GM23338 (cell line): Measurements from ENCODE around the gene ARF1. TPM values are rescaled to one million over a fixed set of nuclear protein-coding genes. Genes with fewer than 3 reads are reported as not detected.

Source experiments
- ATAC-seq: fragments of 200-7000 bp; cut with Tn5 transposase; 3 replicates; pipeline ENCODE4 v1.9.1; 2020
- DNase-seq: peaks from one replicate; pipeline ENCODE4 v3.0.0-alpha.2; 2015; ENCODE audit warnings: low spot score
- H2AFZ ChIP-seq: fragments of 200-600 bp; sonication (generic); 2 replicates; pipeline ENCODE4 v1.8.0; 2016; ENCODE audit warnings: antibody characterized with exemption, mild to moderate bottlenecking, moderate library complexity
- H3F3A ChIP-seq: fragments of 200-600 bp; sonication (generic); replicated peaks from 2 replicates; pipeline ENCODE4 v1.8.0; 2017; ENCODE audit warnings: antibody characterized with exemption, mixed run types, low read depth
- H3K27ac ChIP-seq: fragments of 200-600 bp; sonication (generic); 2 replicates; pipeline ENCODE4 v1.6.1; 2016; ENCODE audit warnings: low read depth
- H3K27me3 ChIP-seq: fragments of 200-600 bp; sonication (generic); 2 replicates; pipeline ENCODE4 v1.8.0; 2016; ENCODE audit warnings: mild to moderate bottlenecking, mixed run types, moderate library complexity; ENCODE audit not compliant: insufficient read depth
- H3K36me3 ChIP-seq: fragments of 200-600 bp; sonication (generic); 2 replicates; pipeline ENCODE4 v1.8.0; 2016; ENCODE audit warnings: mild to moderate bottlenecking; ENCODE audit not compliant: insufficient read depth
- H3K4me1 ChIP-seq: fragments of 200-600 bp; sonication (generic); 2 replicates; pipeline ENCODE4 v1.8.0; 2016; ENCODE audit warnings: mild to moderate bottlenecking, moderate library complexity; ENCODE audit not compliant: insufficient read depth
- H3K4me2 ChIP-seq: fragments of 200-600 bp; sonication (generic); 2 replicates; pipeline ENCODE4 v1.7.1; 2017; ENCODE audit warnings: mixed run types
- H3K4me3 ChIP-seq: fragments of 200-600 bp; sonication (generic); 2 replicates; pipeline ENCODE4 v1.6.1; 2016; ENCODE audit warnings: mixed run types
- H3K79me2 ChIP-seq: fragments of 200-600 bp; sonication (generic); replicated peaks from 2 replicates; pipeline ENCODE4 v1.8.0; 2017; ENCODE audit warnings: mild to moderate bottlenecking; ENCODE audit not compliant: insufficient read depth
- H3K9me2 ChIP-seq: fragments of 200-600 bp; sonication (generic); 2 replicates; pipeline ENCODE4 v1.8.0; 2017; ENCODE audit not compliant: insufficient read depth
- H4K20me1 ChIP-seq: fragments of 200-600 bp; sonication (generic); replicated peaks from 2 replicates; pipeline ENCODE4 v1.8.0; 2017; ENCODE audit warnings: mild to moderate bottlenecking; ENCODE audit not compliant: insufficient read depth
- H3K27ac Mint-ChIP-seq: 2 replicates; pipeline ENCODE4 v1.8.0; 2020; ENCODE audit warnings: inconsistent platforms, mild to moderate bottlenecking, moderate library complexity, mixed read lengths
- H3K27me3 Mint-ChIP-seq: 3 replicates; pipeline ENCODE4 v1.8.0; 2022; ENCODE audit warnings: low read depth, mild to moderate bottlenecking, moderate library complexity, mixed read lengths, inconsistent platforms; ENCODE audit not compliant: insufficient read depth, poor library complexity
- H3K36me3 Mint-ChIP-seq: 3 replicates; pipeline ENCODE4 v1.8.0; 2021; ENCODE audit warnings: low read depth, mild to moderate bottlenecking, inconsistent platforms, moderate library complexity, mixed read lengths
- H3K4me1 Mint-ChIP-seq: 3 replicates; pipeline ENCODE4 v1.8.0; 2020; ENCODE audit warnings: mild to moderate bottlenecking, inconsistent platforms, mixed read lengths
- H3K4me3 Mint-ChIP-seq: 3 replicates; pipeline ENCODE4 v1.8.0; 2021; ENCODE audit warnings: moderate library complexity, mild to moderate bottlenecking, inconsistent platforms, mixed read lengths
- H3K9me3 Mint-ChIP-seq: 3 replicates; pipeline ENCODE4 v1.8.0; 2020; ENCODE audit warnings: moderate library complexity, mild to moderate bottlenecking, inconsistent platforms, mixed read lengths
- CREB1 ChIP-seq: fragments of 250-450 bp; sonication (Bioruptor Pico); IDR thresholded peaks from 2 replicates; pipeline ENCODE4 v1.5.0; 2020; ENCODE audit warnings: low read depth, mild to moderate bottlenecking, moderate library complexity
- EZH2 ChIP-seq: fragments of 200-600 bp; sonication (generic); IDR thresholded peaks from one replicate; pipeline ENCODE4 v1.8.0; 2017; ENCODE audit warnings: antibody characterized with exemption, mild to moderate bottlenecking, low read depth; ENCODE audit not compliant: unreplicated experiment
- EZH2phosphoT487 ChIP-seq: fragments of 200-600 bp; sonication (generic); IDR thresholded peaks from one replicate; pipeline ENCODE4 v1.8.1; 2018; ENCODE audit warnings: antibody characterized with exemption; ENCODE audit not compliant: unreplicated experiment
- JUNB ChIP-seq: IDR thresholded peaks from one replicate; pipeline ENCODE4 v1.6.1; 2016; ENCODE audit warnings: antibody characterized with exemption; ENCODE audit not compliant: unreplicated experiment
- NANOG ChIP-seq: IDR thresholded peaks from 2 replicates; pipeline ENCODE4 v1.6.1; 2016; ENCODE audit warnings: antibody characterized with exemption, borderline replicate concordance
- POLR2AphosphoS5 ChIP-seq: IDR thresholded peaks from 2 replicates; pipeline ENCODE4 v1.6.1; 2016; ENCODE audit warnings: antibody characterized with exemption, low read depth
- STAT1 ChIP-seq: IDR thresholded peaks from one replicate; pipeline ENCODE4 v1.6.1; 2016; ENCODE audit warnings: antibody characterized with exemption; ENCODE audit not compliant: unreplicated experiment
- ZNF114 ChIP-seq: fragments of 250-450 bp; sonication (Bioruptor Pico); IDR thresholded peaks from 2 replicates; pipeline ENCODE4 v1.5.0; 2020; ENCODE audit warnings: mild to moderate bottlenecking, moderate library complexity
- ZNF331 ChIP-seq: fragments of 250-450 bp; sonication (Bioruptor Pico); IDR thresholded peaks from 2 replicates; pipeline ENCODE4 v1.5.0; 2020; ENCODE audit warnings: low read depth, mild to moderate bottlenecking, moderate library complexity
- long read RNA-seq: library from polyadenylated mRNA; unstranded; transcript quantifications from one replicate; pipeline ENCODE4 v2.0.0, GENCODE V29; 2020; ENCODE audit not compliant: unreplicated experiment
- polyA plus RNA-seq: library from polyadenylated mRNA; unstranded; fragments of >200 nt; fragmentation: Nextera tagmentation; extraction: Ambion mirVana; gene quantifications from 2 replicates; pipeline ENCODE4 v1.2.1, GENCODE V29; 2016
- total RNA-seq: library from RNA; depleted of rRNA; stranded (reverse); fragments of >200 nt; shearing (Covaris generic); gene quantifications from 2 replicates; pipeline ENCODE4 v1.2.3, GENCODE V29; 2014; rRNA removed
- TF ChIP-seq, protein P1 (sequence below): IDR thresholded peaks from one replicate; pipeline ENCODE4 v1.6.1; 2018; ENCODE audit warnings: antibody characterized with exemption; ENCODE audit not compliant: unreplicated experiment
- TF ChIP-seq, protein P2 (sequence below): IDR thresholded peaks from 2 replicates; pipeline ENCODE4 v1.6.1; 2016; ENCODE audit warnings: antibody characterized with exemption

Gene ARF1
- 199 and 210 TPM in 2 replicates for total RNA-seq
- polyA plus RNA-seq = 292 and 306 TPM in 2 replicates
- long read RNA-seq, transcript ARF1-213 (5 exons, 1,972 nt) = minor isoform, 16 of 337 reads
- long read RNA-seq, transcript ARF1-201 (5 exons, 1,888 nt) = major isoform, 299 of 337 reads
- long read RNA-seq, partial matches to known transcripts = 11 of 337 reads
- long read RNA-seq, other reads (novel, unspliced or antisense) = 11 of 337 reads

DNA sequence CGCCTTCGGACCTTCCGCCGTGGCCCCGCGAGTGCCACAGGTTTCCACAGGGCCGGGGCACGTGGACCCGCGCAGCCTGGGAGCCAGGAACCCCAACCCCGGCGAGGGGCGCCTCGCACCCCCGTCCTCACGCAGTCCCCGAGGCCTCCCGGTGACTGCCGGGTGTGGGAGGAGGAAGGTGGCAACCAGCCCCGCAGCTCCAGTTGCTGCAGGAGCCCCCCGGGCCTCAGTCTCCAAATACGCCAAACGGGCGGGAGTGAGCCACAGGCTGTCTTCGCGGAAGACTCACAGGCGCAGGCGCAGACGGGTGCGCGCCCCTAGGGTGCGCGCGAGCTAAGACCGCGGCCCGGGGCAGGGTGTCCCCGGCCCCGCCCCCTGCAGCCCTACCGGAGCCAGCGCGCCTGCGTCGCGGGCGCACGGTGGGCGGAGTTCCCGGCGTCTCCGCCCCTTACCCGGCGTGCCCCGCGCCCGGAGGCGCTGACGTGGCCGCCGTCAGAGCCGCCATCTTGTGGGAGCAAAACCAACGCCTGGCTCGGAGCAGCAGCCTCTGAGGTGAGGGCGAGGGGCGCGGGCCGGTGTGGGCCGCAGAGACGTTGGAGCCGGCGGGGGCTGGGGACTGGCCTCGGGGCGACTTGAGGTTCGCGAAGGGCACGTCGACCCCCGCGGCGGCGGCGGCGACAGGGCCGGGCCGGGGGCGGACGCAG lies at the start of gene ARF1:
Gene ARF1, plus strand, starts transcription at position 495 of the 704 bp plus-strand sequence. CDS start 14,407 bp downstream, outside the sequence.
- Histone ChIP-seq H3K27me3 (peaks cover 45% of the 10 kb centered on the region), H3K79me2 (peaks cover 46% of the 10 kb centered on the region), H3K4me3 (peak within 1 kb of the TSS; percentile 93), H3F3A (no peaks in the 10 kb centered on the region), H3K27ac (no peak within 1 kb of the TSS), H3K9me2 (no peaks in the 10 kb centered on the region), H3K4me2 (peak within 1 kb of the TSS; percentile 99), H3K36me3 (no peaks in the 10 kb centered on the region), H4K20me1 (peaks cover 41% of the 10 kb centered on the region), H2AFZ (0 out of 2 replicates have a peak within 1 kb of the TSS, but pooled peaks have one; percentile 66), H3K4me1 (peaks cover 28% of the 10 kb centered on the region)
- ATAC-seq = peak; percentile 73
- TF ChIP-seq, protein P1, sequence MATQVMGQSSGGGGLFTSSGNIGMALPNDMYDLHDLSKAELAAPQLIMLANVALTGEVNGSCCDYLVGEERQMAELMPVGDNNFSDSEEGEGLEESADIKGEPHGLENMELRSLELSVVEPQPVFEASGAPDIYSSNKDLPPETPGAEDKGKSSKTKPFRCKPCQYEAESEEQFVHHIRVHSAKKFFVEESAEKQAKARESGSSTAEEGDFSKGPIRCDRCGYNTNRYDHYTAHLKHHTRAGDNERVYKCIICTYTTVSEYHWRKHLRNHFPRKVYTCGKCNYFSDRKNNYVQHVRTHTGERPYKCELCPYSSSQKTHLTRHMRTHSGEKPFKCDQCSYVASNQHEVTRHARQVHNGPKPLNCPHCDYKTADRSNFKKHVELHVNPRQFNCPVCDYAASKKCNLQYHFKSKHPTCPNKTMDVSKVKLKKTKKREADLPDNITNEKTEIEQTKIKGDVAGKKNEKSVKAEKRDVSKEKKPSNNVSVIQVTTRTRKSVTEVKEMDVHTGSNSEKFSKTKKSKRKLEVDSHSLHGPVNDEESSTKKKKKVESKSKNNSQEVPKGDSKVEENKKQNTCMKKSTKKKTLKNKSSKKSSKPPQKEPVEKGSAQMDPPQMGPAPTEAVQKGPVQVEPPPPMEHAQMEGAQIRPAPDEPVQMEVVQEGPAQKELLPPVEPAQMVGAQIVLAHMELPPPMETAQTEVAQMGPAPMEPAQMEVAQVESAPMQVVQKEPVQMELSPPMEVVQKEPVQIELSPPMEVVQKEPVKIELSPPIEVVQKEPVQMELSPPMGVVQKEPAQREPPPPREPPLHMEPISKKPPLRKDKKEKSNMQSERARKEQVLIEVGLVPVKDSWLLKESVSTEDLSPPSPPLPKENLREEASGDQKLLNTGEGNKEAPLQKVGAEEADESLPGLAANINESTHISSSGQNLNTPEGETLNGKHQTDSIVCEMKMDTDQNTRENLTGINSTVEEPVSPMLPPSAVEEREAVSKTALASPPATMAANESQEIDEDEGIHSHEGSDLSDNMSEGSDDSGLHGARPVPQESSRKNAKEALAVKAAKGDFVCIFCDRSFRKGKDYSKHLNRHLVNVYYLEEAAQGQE = no peak
- TF ChIP-seq POLR2AphosphoS5 (peak; percentile 94), EZH2phosphoT487 (no peak), NANOG (no peak), ZNF114 (CRISPR knock-in tag) (no peak), ZNF331 (CRISPR knock-in tag) (no peak), EZH2 (no peak), CREB1 (CRISPR knock-in tag) (peak; percentile 89), STAT1 (no peak)
- TF ChIP-seq, protein P2, sequence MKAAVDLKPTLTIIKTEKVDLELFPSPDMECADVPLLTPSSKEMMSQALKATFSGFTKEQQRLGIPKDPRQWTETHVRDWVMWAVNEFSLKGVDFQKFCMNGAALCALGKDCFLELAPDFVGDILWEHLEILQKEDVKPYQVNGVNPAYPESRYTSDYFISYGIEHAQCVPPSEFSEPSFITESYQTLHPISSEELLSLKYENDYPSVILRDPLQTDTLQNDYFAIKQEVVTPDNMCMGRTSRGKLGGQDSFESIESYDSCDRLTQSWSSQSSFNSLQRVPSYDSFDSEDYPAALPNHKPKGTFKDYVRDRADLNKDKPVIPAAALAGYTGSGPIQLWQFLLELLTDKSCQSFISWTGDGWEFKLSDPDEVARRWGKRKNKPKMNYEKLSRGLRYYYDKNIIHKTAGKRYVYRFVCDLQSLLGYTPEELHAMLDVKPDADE = no peak; the same call in 1 of the 2 replicates
- peak; percentile 94 for DNase-seq
- Mint-ChIP-seq H3K27ac (peak within 1 kb of the TSS; percentile 98), H3K27me3 (peaks cover 34% of the 10 kb centered on the region), H3K9me3 (no peaks in the 10 kb centered on the region), H3K4me1 (peaks cover 29% of the 10 kb centered on the region), H3K36me3 (peaks cover 13% of the 10 kb centered on the region; the same call in 2 of the 3 replicates), H3K4me3 (peak within 1 kb of the TSS; percentile 98)

DNA sequence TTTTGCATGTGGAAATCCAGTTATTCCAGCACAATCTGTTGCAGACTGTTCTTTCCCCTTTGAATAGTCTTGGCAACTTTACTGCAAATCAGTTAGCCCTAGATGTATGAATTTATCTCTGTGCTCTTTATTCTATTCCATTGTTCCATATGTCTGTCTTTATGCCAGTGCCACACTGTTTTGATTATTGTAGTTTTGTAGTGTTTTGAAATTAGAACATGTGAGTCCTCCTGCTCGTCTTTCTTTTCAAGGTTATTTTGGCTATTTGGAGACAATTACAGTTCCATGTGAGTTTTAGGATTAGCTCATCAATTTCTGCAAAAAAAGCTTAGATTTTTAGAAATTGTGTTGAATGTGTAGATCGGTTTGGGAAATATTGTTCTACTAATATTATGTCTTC lies 49.1 kb upstream of the ARF1 start:
- no peak overlapping the region for H3K4me2 ChIP-seq
- Mint-ChIP-seq H3K36me3 (no peaks in the 10 kb centered on the region), H3K4me3 (no peak overlapping the region), H3K27ac (no peak overlapping the region), H3K9me3 (peaks cover 2% of the 10 kb centered on the region; the same call in 2 of the 3 replicates), H3K4me1 (0 out of 3 replicates have a peak, but pooled peaks cover 3% of the 10 kb centered on the region), H3K27me3 (peaks cover 30% of the 10 kb centered on the region)
- no peak overlapping the region for H3K27ac ChIP-seq
- H3K36me3 ChIP-seq = no peaks in the 10 kb centered on the region
- H3K27me3 ChIP-seq = peaks cover 58% of the 10 kb centered on the region
- no peak overlapping the region for H2AFZ ChIP-seq
- H4K20me1 ChIP-seq = no peaks in the 10 kb centered on the region
- no peak for TF ChIP-seq EZH2
- no peak for TF ChIP-seq CREB1 (CRISPR knock-in tag)
- TF ChIP-seq NANOG = no peak
- no peak for TF ChIP-seq JUNB
- no peak for TF ChIP-seq POLR2AphosphoS5
- H3K4me1 ChIP-seq = no peaks in the 10 kb centered on the region
- no peak for DNase-seq
- H3F3A ChIP-seq = no peaks in the 10 kb centered on the region
- ATAC-seq = no peak
- H3K9me2 ChIP-seq = no peaks in the 10 kb centered on the region
- no peaks in the 10 kb centered on the region for H3K79me2 ChIP-seq
- no peak overlapping the region for H3K4me3 ChIP-seq
